K562 (cell line): ENCODE results near the gene ECPAS. TPM values are rescaled to one million over a fixed set of nuclear protein-coding genes. Genes with fewer than 3 reads are reported as not detected.

Experiments
- CBX3 ChIP-seq, 2 experiments: IDR thresholded peaks; 1 replicate in 1 of 2; 2 replicates in 1 of 2; pipeline ENCODE4 v1.6.1; 2012; ENCODE audit warnings: inconsistent platforms in 2 of 2, low read length in 2 of 2, borderline replicate concordance in 1 of 2, control low read depth in 1 of 2
- CHD1 ChIP-seq: fragments of 200-600 bp; sonication (generic); IDR thresholded peaks from one replicate; pipeline ENCODE4 v1.6.1; 2012; ENCODE audit warnings: mild to moderate bottlenecking, moderate library complexity, low read length, inconsistent platforms
- CREM ChIP-seq: IDR thresholded peaks from 2 replicates; pipeline ENCODE4 v1.6.1; 2014; ENCODE audit warnings: antibody characterized with exemption, low read depth
- GABPB1 ChIP-seq: sonication (generic); formaldehyde crosslinking; IDR thresholded peaks from 2 replicates; pipeline ENCODE4 v1.8.0; 2022; ENCODE audit warnings: mild to moderate bottlenecking, missing genetic modification reagents
- HIVEP1 ChIP-seq: fragments of 250-450 bp; sonication (Bioruptor Pico); IDR thresholded peaks from 2 replicates; pipeline ENCODE4 v1.4.0; 2020; ENCODE audit warnings: mild to moderate bottlenecking
- KAT7 ChIP-seq: sonication (generic); formaldehyde crosslinking; IDR thresholded peaks from 2 replicates; pipeline ENCODE4 v1.8.0; 2022; ENCODE audit warnings: missing genetic modification reagents, mild to moderate bottlenecking, borderline replicate concordance
- KLF1 ChIP-seq: fragments of 450-650 bp; IDR thresholded peaks from 2 replicates; pipeline ENCODE4 v1.6.1; 2016; ENCODE audit warnings: missing genetic modification characterization, missing compliant biosample characterization
- MEIS2 ChIP-seq: fragments of 450-650 bp; IDR thresholded peaks from 2 replicates; pipeline ENCODE4 v1.6.1; 2014; ENCODE audit warnings: mild to moderate bottlenecking; ENCODE audit not compliant: partially characterized antibody
- NFRKB ChIP-seq: fragments of 450-650 bp; IDR thresholded peaks from 2 replicates; pipeline ENCODE4 v1.6.1; 2016; ENCODE audit warnings: low read depth
- NKRF ChIP-seq: fragments of 450-650 bp; IDR thresholded peaks from 2 replicates; pipeline ENCODE4 v1.6.1; 2016; ENCODE audit warnings: borderline replicate concordance
- POLR2A ChIP-seq: fragments of 450-650 bp; conservative IDR thresholded peaks from 2 replicates; pipeline ENCODE4 v1.6.1; 2016
- POLR2B ChIP-seq: fragments of 450-650 bp; IDR thresholded peaks from 2 replicates; pipeline ENCODE4 v1.6.1; 2018; ENCODE audit warnings: low read depth; ENCODE audit not compliant: partially characterized antibody
- POLR2G ChIP-seq: fragments of 200-400 bp; formaldehyde crosslinking; IDR thresholded peaks from 2 replicates; pipeline ENCODE4 v1.6.1; 2017; ENCODE audit warnings: low read depth, mild to moderate bottlenecking, antibody characterized with exemption, low read length, moderate library complexity
- RB1 ChIP-seq: fragments of 450-650 bp; IDR thresholded peaks from 2 replicates; pipeline ENCODE4 v1.6.1; 2017; ENCODE audit warnings: low read depth, mild to moderate bottlenecking
- SAP30 ChIP-seq: fragments of 200-600 bp; sonication (generic); IDR thresholded peaks from 2 replicates; pipeline ENCODE4 v1.6.1; 2012; ENCODE audit warnings: borderline replicate concordance, low read depth, mild to moderate bottlenecking, moderate library complexity, low read length, control low read depth, inconsistent platforms; ENCODE audit not compliant: insufficient read depth, poor library complexity, severe bottlenecking
- SREBF2 ChIP-seq: sonication (generic); formaldehyde crosslinking; IDR thresholded peaks from 2 replicates; pipeline ENCODE4 v1.4.0; 2020; ENCODE audit warnings: mild to moderate bottlenecking, missing genetic modification reagents
- TARDBP ChIP-seq: fragments of 450-650 bp; IDR thresholded peaks from 2 replicates; pipeline ENCODE4 v1.6.1; 2016
- THRAP3 ChIP-seq: fragments of 450-650 bp; IDR thresholded peaks from 2 replicates; pipeline ENCODE4 v1.6.1; 2016; ENCODE audit warnings: mild to moderate bottlenecking, inconsistent platforms, borderline replicate concordance
- YY1 ChIP-seq, 3 experiments: IDR thresholded peaks; 2 replicates each; pipeline ENCODE4 v1.6.1; 2011; ENCODE audit warnings: low read length in 2 of 3, mild to moderate bottlenecking in 2 of 3, moderate library complexity in 2 of 3, borderline replicate concordance in 1 of 3, control low read depth in 1 of 3, low read depth in 1 of 3; ENCODE audit not compliant: insufficient read depth in 3 of 3, insufficient replicate concordance in 2 of 3, control insufficient read depth in 1 of 3, insufficient read length in 1 of 3; ENCODE audit errors: extremely low read depth in 1 of 3
- ZNF263 ChIP-seq: sonication (generic); formaldehyde crosslinking; IDR thresholded peaks from 2 replicates; pipeline ENCODE4 v1.8.0; 2022; ENCODE audit warnings: mild to moderate bottlenecking, missing genetic modification reagents, borderline replicate concordance
- ZNF436 ChIP-seq: fragments of 250-450, 450-650 bp; sonication (Bioruptor Pico); formaldehyde crosslinking; IDR thresholded peaks from 2 replicates; pipeline ENCODE4 v1.7.0; 2020; ENCODE audit warnings: mild to moderate bottlenecking
- polyA plus RNA-seq, 8 experiments: library from polyadenylated mRNA; depleted of rRNA in 4 of 8; stranded (reverse) in 5 of 8; unstranded in 3 of 8; fragments of >200 nt; fragmentation: Nextera tagmentation in 2 of 8; fragmentation: Illumina TruSeq in 1 of 8; extraction: Ambion mirVana in 2 of 8; extraction: Trizol in 1 of 8; gene quantifications; 2 replicates each; pipeline versions ENCODE4 v1.2.1 to v1.2.3, GENCODE V29; 2011 to 2014; ENCODE audit warnings: inconsistent platforms in 1 of 8, missing spikeins in 1 of 8
- total RNA-seq, 7 experiments: library from RNA; depleted of rRNA in 6 of 7; stranded (reverse); fragments of >200 nt in 6 of 7; fragmentation: Illumina TruSeq in 2 of 7; extraction: Trizol in 2 of 7; gene quantifications; 2 replicates each; pipeline versions ENCODE4 v1.2.1 to v1.2.3, GENCODE V29; 2011 to 2021; ENCODE audit warnings: low replicate concordance in 1 of 7
- TF ChIP-seq, protein P1 (sequence below): sonication (generic); formaldehyde crosslinking; IDR thresholded peaks from 2 replicates; pipeline ENCODE4 v1.8.1; 2023; ENCODE audit warnings: mild to moderate bottlenecking, missing genetic modification reagents
- TF ChIP-seq, protein P2 (sequence below): fragments of 450-650 bp; formaldehyde crosslinking; IDR thresholded peaks from 2 replicates; pipeline ENCODE4 v1.4.0; 2020; ENCODE audit warnings: mild to moderate bottlenecking, moderate library complexity

ECPAS gene
- total and polyA plus RNA-seq, 9 of the 15 experiments (the other 6 are each of a cell fraction or from before 2014, with no cell fraction given), result 14.5 to 90.9 (median 75.7) TPM

GRCh38 chr9:111482694-111483438 lies 1.3 kb downstream of the ECPAS start (continued):
- TF ChIP-seq, protein P1, sequence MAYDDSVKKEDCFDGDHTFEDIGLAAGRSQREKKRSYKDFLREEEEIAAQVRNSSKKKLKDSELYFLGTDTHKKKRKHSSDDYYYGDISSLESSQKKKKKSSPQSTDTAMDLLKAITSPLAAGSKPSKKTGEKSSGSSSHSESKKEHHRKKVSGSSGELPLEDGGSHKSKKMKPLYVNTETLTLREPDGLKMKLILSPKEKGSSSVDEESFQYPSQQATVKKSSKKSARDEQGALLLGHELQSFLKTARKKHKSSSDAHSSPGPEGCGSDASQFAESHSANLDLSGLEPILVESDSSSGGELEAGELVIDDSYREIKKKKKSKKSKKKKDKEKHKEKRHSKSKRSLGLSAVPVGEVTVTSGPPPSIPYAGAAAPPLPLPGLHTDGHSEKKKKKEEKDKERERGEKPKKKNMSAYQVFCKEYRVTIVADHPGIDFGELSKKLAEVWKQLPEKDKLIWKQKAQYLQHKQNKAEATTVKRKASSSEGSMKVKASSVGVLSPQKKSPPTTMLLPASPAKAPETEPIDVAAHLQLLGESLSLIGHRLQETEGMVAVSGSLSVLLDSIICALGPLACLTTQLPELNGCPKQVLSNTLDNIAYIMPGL, result no peak
- peak; percentile 78 for TF ChIP-seq POLR2G
- peak; percentile 40 for TF ChIP-seq CHD1
- TF ChIP-seq ZNF436, result 0 out of 2 replicates have a peak, but pooled peaks have one; percentile 5
- peak; percentile 84 for TF ChIP-seq POLR2A
- TF ChIP-seq POLR2B, result peak; percentile 51
- peak; percentile 40 for TF ChIP-seq CREM
- TF ChIP-seq, protein P2, sequence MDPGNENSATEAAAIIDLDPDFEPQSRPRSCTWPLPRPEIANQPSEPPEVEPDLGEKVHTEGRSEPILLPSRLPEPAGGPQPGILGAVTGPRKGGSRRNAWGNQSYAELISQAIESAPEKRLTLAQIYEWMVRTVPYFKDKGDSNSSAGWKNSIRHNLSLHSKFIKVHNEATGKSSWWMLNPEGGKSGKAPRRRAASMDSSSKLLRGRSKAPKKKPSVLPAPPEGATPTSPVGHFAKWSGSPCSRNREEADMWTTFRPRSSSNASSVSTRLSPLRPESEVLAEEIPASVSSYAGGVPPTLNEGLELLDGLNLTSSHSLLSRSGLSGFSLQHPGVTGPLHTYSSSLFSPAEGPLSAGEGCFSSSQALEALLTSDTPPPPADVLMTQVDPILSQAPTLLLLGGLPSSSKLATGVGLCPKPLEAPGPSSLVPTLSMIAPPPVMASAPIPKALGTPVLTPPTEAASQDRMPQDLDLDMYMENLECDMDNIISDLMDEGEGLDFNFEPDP (CRISPR knock-in tag), result no peak
- peak; percentile 87; the same call in 1 of the 2 replicates for TF ChIP-seq KAT7 (CRISPR knock-in tag)
- peak; percentile 29; the same call in 1 of the 2 replicates for TF ChIP-seq RB1
- TF ChIP-seq YY1 (IDR thresholded peaks at IDR 0.05; ENCODE audit: borderline replicate concordance in 1 of 3, control insufficient read depth in 1 of 3, extremely low read depth in 1 of 3, insufficient read depth in 3 of 3, insufficient read length in 1 of 3, insufficient replicate concordance in 2 of 3, low read depth in 1 of 3, low read length in 2 of 3), result peak in 1 of 3 experiments; percentile 66
- TF ChIP-seq CBX3 (IDR thresholded peaks at IDR 0.05; ENCODE audit: borderline replicate concordance in 1 of 2, low read length in 2 of 2), result no peak
- peak; percentile 32; the same call in 1 of the 2 replicates for TF ChIP-seq KLF1 (tag)
- 0 out of 2 replicates have a peak, but pooled peaks have one; percentile 35 for TF ChIP-seq TARDBP
- no peak for TF ChIP-seq THRAP3
- no peak for TF ChIP-seq SREBF2 (CRISPR knock-in tag)
- TF ChIP-seq MEIS2, result peak; percentile 35
- TF ChIP-seq NFRKB, result peak; percentile 33; the same call in 1 of the 2 replicates
- 0 out of 2 replicates have a peak, but pooled peaks have one; percentile 47 for TF ChIP-seq ZNF263 (CRISPR knock-in tag)
- TF ChIP-seq HIVEP1 (CRISPR knock-in tag), result no peak
- TF ChIP-seq SAP30, result peak; percentile 76
- TF ChIP-seq NKRF, result peak; percentile 48; the same call in 1 of the 2 replicates
- peak; percentile 74; the same call in 1 of the 2 replicates for TF ChIP-seq GABPB1 (CRISPR knock-in tag)
